Nephron progenitor cell (in vitro differentiated cells): ENCODE measurements around the gene DCDC1.

ENCODE experiments used
- DNase-seq: peaks from one replicate; pipeline ENCODE4 v3.0.0; 2021
- H3K27ac Mint-ChIP-seq: 2 replicates; pipeline ENCODE4 v1.8.0; 2021; ENCODE audit warnings: mild to moderate bottlenecking, moderate library complexity, mixed read lengths
- H3K27me3 Mint-ChIP-seq: 2 replicates; pipeline ENCODE4 v1.8.0; 2021; ENCODE audit warnings: mild to moderate bottlenecking, low read depth, mixed read lengths; ENCODE audit not compliant: poor library complexity
- H3K36me3 Mint-ChIP-seq: 2 replicates; pipeline ENCODE4 v1.8.0; 2021; ENCODE audit warnings: low read depth, mixed read lengths
- H3K4me1 Mint-ChIP-seq: 2 replicates; pipeline ENCODE4 v1.8.0; 2021; ENCODE audit warnings: mixed read lengths
- H3K4me3 Mint-ChIP-seq: 2 replicates; pipeline ENCODE4 v1.8.0; 2021; ENCODE audit warnings: mild to moderate bottlenecking, moderate library complexity, mixed read lengths
- H3K9me3 Mint-ChIP-seq: 2 replicates; pipeline ENCODE4 v1.8.0; 2021; ENCODE audit warnings: mild to moderate bottlenecking, moderate library complexity, mixed read lengths
- TF ChIP-seq, protein P1 (sequence below): fragments of 200-600 bp; sonication (generic); IDR thresholded peaks from 2 replicates; pipeline ENCODE4 v1.5.0; 2021; ENCODE audit warnings: antibody characterized with exemption

Gene DCDC1

DNA sequence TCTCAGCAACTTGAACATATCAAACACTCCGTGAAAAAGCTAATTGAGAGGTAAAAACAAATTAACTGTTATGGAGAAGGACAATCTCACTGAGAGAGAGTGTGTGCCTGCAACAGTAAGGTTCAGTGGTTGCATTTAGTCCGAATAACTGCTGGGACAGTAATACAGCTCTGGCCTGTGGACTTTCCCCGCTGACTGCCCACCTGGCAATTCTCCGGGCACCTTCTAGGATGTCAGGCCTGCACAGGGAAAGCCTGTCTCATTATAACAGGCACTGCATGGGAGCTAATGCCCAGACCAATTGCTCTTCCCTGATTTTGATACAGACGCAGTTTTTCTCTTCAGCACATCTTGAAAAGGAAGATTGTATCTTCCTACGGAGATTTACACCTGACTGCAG, 251.0 kb downstream of the DCDC1 start:
- no peaks in the 10 kb centered on the region for H3K36me3 Mint-ChIP-seq
- peaks cover 3% of the 10 kb centered on the region for H3K9me3 Mint-ChIP-seq

DNA sequence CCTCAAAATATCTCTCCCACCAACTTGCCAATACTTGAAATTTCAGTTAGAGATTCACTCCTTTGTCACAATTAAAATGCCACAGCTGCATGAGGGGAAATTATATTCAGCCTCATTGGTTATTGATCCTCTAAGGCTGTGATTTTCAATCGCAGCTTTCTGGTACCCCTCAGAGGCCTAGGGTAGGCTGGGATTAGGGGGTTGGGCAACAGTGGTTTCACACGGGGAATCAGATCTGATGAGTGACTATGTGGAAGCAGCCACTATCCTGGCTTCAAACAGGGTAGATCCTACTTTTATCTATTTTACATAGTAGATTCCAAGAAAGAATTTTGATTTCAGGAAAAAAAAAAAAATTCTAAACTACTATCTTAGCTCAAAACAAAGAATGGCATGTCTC, 252.5 kb downstream of the DCDC1 start:
- no peak overlapping the region for H3K4me3 Mint-ChIP-seq
- H3K4me1 Mint-ChIP-seq: peaks cover 12% of the 10 kb centered on the region
- no peaks in the 10 kb centered on the region for H3K36me3 Mint-ChIP-seq
- H3K27ac Mint-ChIP-seq: no peak overlapping the region
- H3K9me3 Mint-ChIP-seq: no peaks in the 10 kb centered on the region
- H3K27me3 Mint-ChIP-seq: peaks cover 3% of the 10 kb centered on the region
- no peak for DNase-seq
- TF ChIP-seq, protein P1, sequence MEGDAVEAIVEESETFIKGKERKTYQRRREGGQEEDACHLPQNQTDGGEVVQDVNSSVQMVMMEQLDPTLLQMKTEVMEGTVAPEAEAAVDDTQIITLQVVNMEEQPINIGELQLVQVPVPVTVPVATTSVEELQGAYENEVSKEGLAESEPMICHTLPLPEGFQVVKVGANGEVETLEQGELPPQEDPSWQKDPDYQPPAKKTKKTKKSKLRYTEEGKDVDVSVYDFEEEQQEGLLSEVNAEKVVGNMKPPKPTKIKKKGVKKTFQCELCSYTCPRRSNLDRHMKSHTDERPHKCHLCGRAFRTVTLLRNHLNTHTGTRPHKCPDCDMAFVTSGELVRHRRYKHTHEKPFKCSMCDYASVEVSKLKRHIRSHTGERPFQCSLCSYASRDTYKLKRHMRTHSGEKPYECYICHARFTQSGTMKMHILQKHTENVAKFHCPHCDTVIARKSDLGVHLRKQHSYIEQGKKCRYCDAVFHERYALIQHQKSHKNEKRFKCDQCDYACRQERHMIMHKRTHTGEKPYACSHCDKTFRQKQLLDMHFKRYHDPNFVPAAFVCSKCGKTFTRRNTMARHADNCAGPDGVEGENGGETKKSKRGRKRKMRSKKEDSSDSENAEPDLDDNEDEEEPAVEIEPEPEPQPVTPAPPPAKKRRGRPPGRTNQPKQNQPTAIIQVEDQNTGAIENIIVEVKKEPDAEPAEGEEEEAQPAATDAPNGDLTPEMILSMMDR: no peak

More for the DNA sequence above, 251.0 kb downstream of the DCDC1 start:
- no peak overlapping the region for H3K4me3 Mint-ChIP-seq
- peaks cover 12% of the 10 kb centered on the region for H3K4me1 Mint-ChIP-seq
- no peak overlapping the region for H3K27ac Mint-ChIP-seq
- no peak for DNase-seq
- TF ChIP-seq, protein P1: no peak
- H3K27me3 Mint-ChIP-seq: peaks cover 3% of the 10 kb centered on the region

DNA sequence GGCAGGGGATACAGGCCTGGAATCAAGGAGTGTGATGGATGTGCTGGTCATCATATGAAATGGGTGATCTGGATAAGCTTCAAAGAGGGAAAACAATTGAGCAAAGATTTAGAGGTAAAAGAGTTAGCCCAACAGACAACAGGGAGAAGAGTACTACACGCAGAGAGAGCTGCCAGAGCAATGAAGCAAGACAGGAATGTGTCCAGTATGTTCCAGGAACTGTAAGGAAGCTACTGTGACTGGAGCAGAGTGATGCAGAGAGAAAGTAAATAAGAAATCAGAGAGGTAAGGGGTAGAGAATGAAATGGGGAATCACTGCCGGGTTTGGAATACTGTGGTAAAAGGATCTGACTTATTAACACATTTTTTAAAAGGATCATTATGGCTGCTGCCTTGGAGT, 255.1 kb downstream of the DCDC1 start:
- Mint-ChIP-seq H3K4me3 (no peak overlapping the region), H3K27me3 (no peaks in the 10 kb centered on the region), H3K4me1 (peaks cover 7% of the 10 kb centered on the region), H3K27ac (no peak overlapping the region), H3K36me3 (no peaks in the 10 kb centered on the region), H3K9me3 (no peaks in the 10 kb centered on the region)
- DNase-seq: no peak
- TF ChIP-seq, protein P1: no peak

DNA sequence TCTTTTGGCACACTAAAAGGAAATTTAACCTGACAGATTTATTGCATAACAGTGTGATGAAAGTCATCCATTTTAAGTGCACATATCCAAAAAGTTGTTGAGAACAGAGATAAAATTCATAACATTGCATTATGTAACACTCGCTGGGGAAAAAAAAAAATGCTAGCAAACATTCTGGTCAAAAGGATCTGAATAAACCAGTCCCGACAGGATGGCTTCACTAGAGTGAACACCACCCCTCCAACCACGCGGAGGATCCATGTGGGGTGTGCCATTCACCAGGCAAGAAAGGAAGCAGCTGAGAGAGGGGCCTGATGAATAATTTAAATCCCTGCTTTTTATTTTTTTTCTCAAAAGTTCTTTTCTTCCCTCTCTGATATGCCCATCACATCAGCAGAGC, 258.7 kb downstream of the DCDC1 start:
- DNase-seq: no peak

DNA sequence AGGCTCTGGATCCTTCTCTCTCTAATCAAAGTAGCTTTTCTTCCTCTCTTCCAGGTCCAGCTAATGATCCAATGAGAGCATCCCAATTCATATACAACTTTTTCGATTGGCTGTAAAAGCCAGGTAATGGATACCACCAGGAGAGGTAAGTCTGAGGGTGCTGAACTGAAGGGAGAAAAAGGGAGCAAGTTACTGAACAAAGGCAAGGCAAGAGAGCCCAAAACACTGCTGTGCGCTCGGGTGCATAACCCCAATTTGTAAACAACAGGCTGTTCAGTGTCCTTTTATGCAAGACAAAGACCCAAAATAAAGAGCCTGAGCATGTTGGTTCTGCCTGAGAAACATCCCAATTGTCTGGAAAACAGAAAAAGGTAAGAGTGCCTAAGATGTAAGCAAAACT, 260.1 kb downstream of the DCDC1 start:
- TF ChIP-seq, protein P1: no peak
- no peaks in the 10 kb centered on the region for H3K9me3 Mint-ChIP-seq
- no peaks in the 10 kb centered on the region for H3K36me3 Mint-ChIP-seq
- no peak overlapping the region for H3K4me3 Mint-ChIP-seq
- no peaks in the 10 kb centered on the region for H3K27me3 Mint-ChIP-seq
- no peak for DNase-seq
- H3K27ac Mint-ChIP-seq: no peak overlapping the region
- peaks cover 26% of the 10 kb centered on the region for H3K4me1 Mint-ChIP-seq

More for the DNA sequence above, 258.7 kb downstream of the DCDC1 start:
- Mint-ChIP-seq H3K36me3 (no peaks in the 10 kb centered on the region), H3K4me3 (no peak overlapping the region), H3K4me1 (peaks cover 29% of the 10 kb centered on the region), H3K9me3 (no peaks in the 10 kb centered on the region), H3K27me3 (no peaks in the 10 kb centered on the region), H3K27ac (no peak overlapping the region)
- TF ChIP-seq, protein P1: no peak

DNA sequence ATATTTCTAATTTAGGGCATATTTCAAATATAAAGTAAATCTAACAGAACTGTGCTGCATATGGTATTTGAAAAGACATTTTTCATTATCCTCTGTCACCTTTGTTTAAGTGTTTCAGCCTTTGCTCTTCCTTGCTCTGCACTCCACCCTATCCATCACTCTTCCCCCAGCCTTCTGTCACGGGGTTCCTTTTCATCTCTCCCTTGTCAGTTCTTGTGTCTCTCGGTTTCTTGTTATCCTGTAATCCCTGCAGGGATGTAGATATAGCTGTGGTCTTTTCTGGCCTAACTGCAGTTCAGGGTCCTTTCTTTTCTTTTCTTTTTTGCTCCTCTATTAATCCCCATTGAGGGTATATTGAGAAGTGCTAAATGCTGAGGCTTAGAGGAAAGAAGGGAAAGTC, 261.9 kb downstream of the DCDC1 start:
- Mint-ChIP-seq H3K9me3 (no peaks in the 10 kb centered on the region), H3K4me1 (peaks cover 22% of the 10 kb centered on the region), H3K4me3 (no peak overlapping the region), H3K27ac (no peak overlapping the region), H3K36me3 (no peaks in the 10 kb centered on the region), H3K27me3 (no peaks in the 10 kb centered on the region)
- DNase-seq: no peak
- TF ChIP-seq, protein P1: no peak
